ENCODE data around the gene CREB5.

The CREB5 gene

GRCh38 chr7:28459306-28459705 is 47.0 kb downstream of the CREB5 start:
- ChIA-PET POLR2A (interaction anchor here (0.6 kb wide), 1 partner anchor 24 kb away, joined by 5 read pairs; no protein-coding TSS in a partner anchor), CTCF (no interaction called here)
- TF ChIP-seq CTCF (IDR thresholded peaks at IDR 0.05; ENCODE audit: control extremely low read depth, extremely low read depth, low read depth, missing control alignments): no peak
- no peak for DNase-seq (ENCODE audit: extremely low spot score)

GRCh38 chr7:28465697-28466096 is 53.4 kb downstream of the CREB5 start:
- TF ChIP-seq CTCF (IDR thresholded peaks at IDR 0.05; ENCODE audit: control extremely low read depth, extremely low read depth, low read depth, missing control alignments): no peak
- ChIA-PET CTCF (interaction anchor here (1.1 to 2.4 kb wide), 3 partner anchors 8 to 16 kb away, joined by 3 to 9 read pairs (median 7); no protein-coding TSS in a partner anchor), POLR2A (no interaction called here)
- no peak for DNase-seq (ENCODE audit: extremely low spot score)

- DNase-seq (ENCODE audit: extremely low spot score): no peak
- TF ChIP-seq CTCF (IDR thresholded peaks at IDR 0.05; ENCODE audit: control extremely low read depth, extremely low read depth, low read depth, missing control alignments): no peak
- CTCF ChIA-PET: interaction anchor here (2.2 to 2.4 kb wide), 2 partner anchors 12 to 15 kb away, joined by 7 to 9 read pairs; no protein-coding TSS in a partner anchor
- POLR2A ChIA-PET: interaction anchor here (0.6 kb wide), 1 partner anchor 38 kb away, joined by 3 read pairs; no protein-coding TSS in a partner anchor
These were observed 54.0 kb downstream of the CREB5 start for GRCh38 chr7:28466341-28466740.

GRCh38 chr7:28466885-28467284 is 54.6 kb downstream of the CREB5 start:
- no peak for TF ChIP-seq CTCF (IDR thresholded peaks at IDR 0.05; ENCODE audit: control extremely low read depth, extremely low read depth, low read depth, missing control alignments)
- no peak for DNase-seq (ENCODE audit: extremely low spot score)
- CTCF ChIA-PET: interaction anchor here (2.4 to 2.8 kb wide), 2 partner anchors 11 to 12 kb away, joined by 9 to 11 read pairs; no protein-coding TSS in a partner anchor
- POLR2A ChIA-PET: no interaction called here

- TF ChIP-seq CTCF (IDR thresholded peaks at IDR 0.05; ENCODE audit: control extremely low read depth, extremely low read depth, low read depth, missing control alignments): no peak
- DNase-seq (ENCODE audit: extremely low spot score): no peak
- POLR2A ChIA-PET: no interaction called here
- CTCF ChIA-PET: interaction anchor here (1.3 to 2.9 kb wide), 5 partner anchors 9 to 107 kb away, joined by 3 to 11 read pairs (median 6); partner anchors contain the start of gene CREB5
These were observed 57.2 kb downstream of the CREB5 start for GRCh38 chr7:28469562-28469961.

GRCh38 chr7:28470344-28470743 is 58.0 kb downstream of the CREB5 start:
- ChIA-PET POLR2A (no interaction called here), CTCF (interaction anchor here (0.9 to 2.9 kb wide), 4 partner anchors 15 to 58 kb away, joined by 3 to 8 read pairs (median 5); partner anchors contain the start of gene CREB5)
- TF ChIP-seq CTCF (IDR thresholded peaks at IDR 0.05; ENCODE audit: control extremely low read depth, extremely low read depth, low read depth, missing control alignments): no peak
- DNase-seq (ENCODE audit: extremely low spot score): no peak
